Activated CD8-positive, alpha-beta memory T cell treated with anti-CD3 and anti-CD28 coated beads, Interleukin-2, amount 50 U/mL, for 4 hours (primary cell): ENCODE measurements around the gene SRC.

Experiments
- DNase-seq: peaks from one replicate; pipeline ENCODE4 v3.0.0-alpha.2; 2020

The SRC gene

GRCh38 chr20:37435607-37436006 is 89.7 kb downstream of the SRC start:
- DNase-seq = no peak

GRCh38 chr20:37436527-37437186 is 90.7 kb downstream of the SRC start:
- DNase-seq = no peak

- no peak for DNase-seq
Observed at GRCh38 chr20:37437676-37438075, 91.7 kb downstream of the SRC start.

- DNase-seq = no peak
Observed at GRCh38 chr20:37438464-37439222, 92.7 kb downstream of the SRC start.

GRCh38 chr20:37439223-37439933 is 93.4 kb downstream of the SRC start:
- DNase-seq = no peak

- DNase-seq = no peak
Observed at GRCh38 chr20:37441023-37441422, 95.1 kb downstream of the SRC start.

- no peak for DNase-seq
Observed at GRCh38 chr20:37442547-37442946, 96.6 kb downstream of the SRC start.

- no peak for DNase-seq
Observed at GRCh38 chr20:37442986-37443385, 97.0 kb downstream of the SRC start.

- no peak for DNase-seq
Observed at GRCh38 chr20:37443596-37443995, 97.7 kb downstream of the SRC start.

- no peak for DNase-seq
Observed at GRCh38 chr20:37445041-37445440, 99.1 kb downstream of the SRC start.

GRCh38 chr20:37446286-37447032 is 100.5 kb downstream of the SRC start:
- no peak for DNase-seq

- DNase-seq = no peak
Observed at GRCh38 chr20:37447688-37448087, 101.7 kb downstream of the SRC start.

GRCh38 chr20:37449276-37449675 is 103.3 kb downstream of the SRC start:
- no peak for DNase-seq

- DNase-seq = no peak
Observed at GRCh38 chr20:37450344-37450743, 104.4 kb downstream of the SRC start.

GRCh38 chr20:37451616-37452015 is 105.7 kb downstream of the SRC start:
- no peak for DNase-seq

- no peak for DNase-seq
Observed at GRCh38 chr20:37452236-37452635, 106.3 kb downstream of the SRC start.

GRCh38 chr20:37453288-37453687 is 107.3 kb downstream of the SRC start:
- DNase-seq = no peak

- no peak for DNase-seq
Observed at GRCh38 chr20:37453836-37454235, 107.9 kb downstream of the SRC start.

GRCh38 chr20:37454636-37455385 is 108.9 kb downstream of the SRC start:
- DNase-seq = no peak
